ENCODE results near the gene CYP3A4.

DNA sequence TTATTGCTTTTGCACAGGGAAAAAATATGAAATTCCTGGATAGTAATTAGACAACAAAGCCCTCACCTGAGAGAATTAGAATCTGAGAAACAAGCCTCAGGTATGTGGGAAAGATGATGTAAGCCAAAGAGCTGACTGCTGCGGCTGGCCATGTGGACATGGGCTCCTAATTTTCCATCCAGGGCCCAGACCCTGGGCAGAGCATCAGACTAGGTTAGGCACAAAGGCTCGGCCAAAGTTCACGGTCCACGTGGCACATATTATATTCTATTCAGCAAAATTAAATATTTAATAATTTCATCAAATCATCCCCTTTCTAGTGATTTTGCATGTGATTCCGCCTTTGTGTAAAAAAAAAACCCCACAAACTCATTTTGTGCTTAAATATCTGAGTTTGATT is 5.1 kb downstream of the CYP3A4 start:
- TF ChIP-seq, protein P1, sequence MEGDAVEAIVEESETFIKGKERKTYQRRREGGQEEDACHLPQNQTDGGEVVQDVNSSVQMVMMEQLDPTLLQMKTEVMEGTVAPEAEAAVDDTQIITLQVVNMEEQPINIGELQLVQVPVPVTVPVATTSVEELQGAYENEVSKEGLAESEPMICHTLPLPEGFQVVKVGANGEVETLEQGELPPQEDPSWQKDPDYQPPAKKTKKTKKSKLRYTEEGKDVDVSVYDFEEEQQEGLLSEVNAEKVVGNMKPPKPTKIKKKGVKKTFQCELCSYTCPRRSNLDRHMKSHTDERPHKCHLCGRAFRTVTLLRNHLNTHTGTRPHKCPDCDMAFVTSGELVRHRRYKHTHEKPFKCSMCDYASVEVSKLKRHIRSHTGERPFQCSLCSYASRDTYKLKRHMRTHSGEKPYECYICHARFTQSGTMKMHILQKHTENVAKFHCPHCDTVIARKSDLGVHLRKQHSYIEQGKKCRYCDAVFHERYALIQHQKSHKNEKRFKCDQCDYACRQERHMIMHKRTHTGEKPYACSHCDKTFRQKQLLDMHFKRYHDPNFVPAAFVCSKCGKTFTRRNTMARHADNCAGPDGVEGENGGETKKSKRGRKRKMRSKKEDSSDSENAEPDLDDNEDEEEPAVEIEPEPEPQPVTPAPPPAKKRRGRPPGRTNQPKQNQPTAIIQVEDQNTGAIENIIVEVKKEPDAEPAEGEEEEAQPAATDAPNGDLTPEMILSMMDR (IDR thresholded peaks at IDR 0.05), result no peak
- TF ChIP-seq POLR2A (IDR thresholded peaks at IDR 0.05), result no peak
